Stimulated activated memory B cell treated with anti-CD40 and anti-IgM and Interleukin-4, amounts not matched to agents 10 μg/mL and 1 μg/mL and 100 μg/mL, for 72 hours (primary cell): ENCODE measurements around the gene TMEM184A.

Experiments
- ATAC-seq: fragments of 150-1000 bp; cut with Tn5 transposase; 2 replicates; pipeline ENCODE4 v1.10.0; 2021
- H3K27ac Mint-ChIP-seq: one replicate; pipeline ENCODE4 v1.8.0; 2022; ENCODE audit warnings: mild to moderate bottlenecking, mixed read lengths
- H3K27me3 Mint-ChIP-seq: one replicate; pipeline ENCODE4 v1.8.0; 2022; ENCODE audit warnings: mixed read lengths
- H3K36me3 Mint-ChIP-seq: one replicate; pipeline ENCODE4 v1.8.0; 2022; ENCODE audit warnings: mixed read lengths
- H3K4me1 Mint-ChIP-seq: one replicate; pipeline ENCODE4 v1.8.0; 2022; ENCODE audit warnings: mixed read lengths
- H3K4me3 Mint-ChIP-seq: one replicate; pipeline ENCODE4 v1.8.0; 2022; ENCODE audit warnings: mild to moderate bottlenecking, moderate library complexity, mixed read lengths
- H3K9me3 Mint-ChIP-seq: one replicate; pipeline ENCODE4 v1.8.0; 2022; ENCODE audit warnings: mixed read lengths

The TMEM184A gene

GRCh38 chr7:1535100-1535458 is 20.9 kb downstream of the TMEM184A start:
- Mint-ChIP-seq H3K9me3 (no peaks in the 10 kb centered on the region), H3K36me3 (peaks cover 13% of the 10 kb centered on the region), H3K27me3 (no peaks in the 10 kb centered on the region), H3K4me1 (peaks cover 39% of the 10 kb centered on the region), H3K4me3 (no peak overlapping the region), H3K27ac (no peak overlapping the region)
- ATAC-seq, result no peak

GRCh38 chr7:1534330-1535099 is 21.5 kb downstream of the TMEM184A start:
- H3K27me3 Mint-ChIP-seq, result no peaks in the 10 kb centered on the region
- peak overlapping the region; percentile 90 for H3K27ac Mint-ChIP-seq
- no peak for ATAC-seq
- no peak overlapping the region for H3K4me3 Mint-ChIP-seq
- H3K36me3 Mint-ChIP-seq, result peaks cover 8% of the 10 kb centered on the region
- H3K4me1 Mint-ChIP-seq, result peaks cover 39% of the 10 kb centered on the region
- no peaks in the 10 kb centered on the region for H3K9me3 Mint-ChIP-seq

GRCh38 chr7:1533547-1534329 is 22.3 kb downstream of the TMEM184A start:
- no peaks in the 10 kb centered on the region for H3K27me3 Mint-ChIP-seq
- H3K4me3 Mint-ChIP-seq, result peak overlapping the region; percentile 83
- peak; percentile 51 for ATAC-seq
- H3K27ac Mint-ChIP-seq, result peak overlapping the region; percentile 90
- H3K9me3 Mint-ChIP-seq, result no peaks in the 10 kb centered on the region
- H3K36me3 Mint-ChIP-seq, result peaks cover 7% of the 10 kb centered on the region
- H3K4me1 Mint-ChIP-seq, result peaks cover 39% of the 10 kb centered on the region

GRCh38 chr7:1533255-1533546 is 22.8 kb downstream of the TMEM184A start:
- no peaks in the 10 kb centered on the region for H3K9me3 Mint-ChIP-seq
- H3K4me3 Mint-ChIP-seq, result peak overlapping the region; percentile 83
- peaks cover 7% of the 10 kb centered on the region for H3K36me3 Mint-ChIP-seq
- ATAC-seq, result no peak
- peak overlapping the region; percentile 90 for H3K27ac Mint-ChIP-seq
- no peaks in the 10 kb centered on the region for H3K27me3 Mint-ChIP-seq
- peaks cover 39% of the 10 kb centered on the region for H3K4me1 Mint-ChIP-seq

GRCh38 chr7:1532456-1533254 is 23.4 kb downstream of the TMEM184A start:
- peak; percentile 49 for ATAC-seq
- Mint-ChIP-seq H3K4me3 (peak overlapping the region; percentile 83), H3K9me3 (no peaks in the 10 kb centered on the region), H3K4me1 (peaks cover 39% of the 10 kb centered on the region), H3K27me3 (no peaks in the 10 kb centered on the region), H3K27ac (peak overlapping the region; percentile 90), H3K36me3 (peaks cover 7% of the 10 kb centered on the region)

- peaks cover 7% of the 10 kb centered on the region for H3K36me3 Mint-ChIP-seq
- peak overlapping the region; percentile 90 for H3K27ac Mint-ChIP-seq
- no peak for ATAC-seq
- H3K27me3 Mint-ChIP-seq, result peaks cover 1% of the 10 kb centered on the region
- no peaks in the 10 kb centered on the region for H3K9me3 Mint-ChIP-seq
- H3K4me1 Mint-ChIP-seq, result peaks cover 39% of the 10 kb centered on the region
- H3K4me3 Mint-ChIP-seq, result peak overlapping the region; percentile 83
These were observed 24.0 kb downstream of the TMEM184A start for GRCh38 chr7:1531979-1532455.

- Mint-ChIP-seq H3K4me1 (peaks cover 34% of the 10 kb centered on the region), H3K27ac (peak overlapping the region; percentile 90), H3K9me3 (no peaks in the 10 kb centered on the region), H3K27me3 (peaks cover 7% of the 10 kb centered on the region), H3K36me3 (peaks cover 3% of the 10 kb centered on the region), H3K4me3 (peak overlapping the region; percentile 83)
- ATAC-seq, result peak; percentile 36
These were observed 24.6 kb downstream of the TMEM184A start for GRCh38 chr7:1531263-1531978.

- no peak overlapping the region for H3K4me3 Mint-ChIP-seq
- no peaks in the 10 kb centered on the region for H3K36me3 Mint-ChIP-seq
- peak overlapping the region; percentile 90 for H3K27ac Mint-ChIP-seq
- peaks cover 12% of the 10 kb centered on the region for H3K27me3 Mint-ChIP-seq
- ATAC-seq, result peak; percentile 57
- peaks cover 33% of the 10 kb centered on the region for H3K4me1 Mint-ChIP-seq
- H3K9me3 Mint-ChIP-seq, result no peaks in the 10 kb centered on the region
These were observed 25.1 kb downstream of the TMEM184A start for GRCh38 chr7:1530946-1531262.

GRCh38 chr7:1529383-1530116 is 26.5 kb downstream of the TMEM184A start:
- Mint-ChIP-seq H3K27me3 (peaks cover 18% of the 10 kb centered on the region), H3K4me1 (peaks cover 32% of the 10 kb centered on the region), H3K27ac (no peak overlapping the region), H3K4me3 (peak overlapping the region; percentile 70), H3K36me3 (no peaks in the 10 kb centered on the region), H3K9me3 (no peaks in the 10 kb centered on the region)
- ATAC-seq, result no peak

- H3K27me3 Mint-ChIP-seq, result peaks cover 45% of the 10 kb centered on the region
- peaks cover 7% of the 10 kb centered on the region for H3K4me1 Mint-ChIP-seq
- no peak for ATAC-seq
- H3K4me3 Mint-ChIP-seq, result no peak overlapping the region
- H3K9me3 Mint-ChIP-seq, result no peaks in the 10 kb centered on the region
- no peaks in the 10 kb centered on the region for H3K36me3 Mint-ChIP-seq
- H3K27ac Mint-ChIP-seq, result no peak overlapping the region
These were observed 29.7 kb downstream of the TMEM184A start for GRCh38 chr7:1526271-1526754.

- Mint-ChIP-seq H3K27me3 (peaks cover 49% of the 10 kb centered on the region), H3K36me3 (no peaks in the 10 kb centered on the region), H3K4me3 (no peak overlapping the region), H3K4me1 (peaks cover 9% of the 10 kb centered on the region), H3K9me3 (no peaks in the 10 kb centered on the region), H3K27ac (no peak overlapping the region)
- no peak for ATAC-seq
These were observed 30.6 kb downstream of the TMEM184A start for GRCh38 chr7:1525409-1525808.

GRCh38 chr7:1523844-1524243 is 32.2 kb downstream of the TMEM184A start:
- Mint-ChIP-seq H3K4me1 (peaks cover 9% of the 10 kb centered on the region), H3K4me3 (no peak overlapping the region), H3K36me3 (peaks cover 6% of the 10 kb centered on the region), H3K27me3 (peaks cover 55% of the 10 kb centered on the region), H3K9me3 (peaks cover 7% of the 10 kb centered on the region), H3K27ac (no peak overlapping the region)
- ATAC-seq, result peak; percentile 27

GRCh38 chr7:1523208-1523607 is 32.8 kb downstream of the TMEM184A start:
- Mint-ChIP-seq H3K36me3 (peaks cover 6% of the 10 kb centered on the region), H3K27ac (no peak overlapping the region), H3K4me3 (no peak overlapping the region), H3K27me3 (peaks cover 57% of the 10 kb centered on the region), H3K4me1 (peaks cover 9% of the 10 kb centered on the region), H3K9me3 (peaks cover 7% of the 10 kb centered on the region)
- ATAC-seq, result peak; percentile 39

GRCh38 chr7:1521456-1521855 is 34.5 kb downstream of the TMEM184A start:
- no peak overlapping the region for H3K27ac Mint-ChIP-seq
- H3K4me1 Mint-ChIP-seq, result peaks cover 9% of the 10 kb centered on the region
- peaks cover 7% of the 10 kb centered on the region for H3K9me3 Mint-ChIP-seq
- peaks cover 6% of the 10 kb centered on the region for H3K36me3 Mint-ChIP-seq
- H3K27me3 Mint-ChIP-seq, result peaks cover 51% of the 10 kb centered on the region
- no peak overlapping the region for H3K4me3 Mint-ChIP-seq
- ATAC-seq, result no peak
